ENCODE data around the gene SRRM2.

The SRRM2 gene

DNA sequence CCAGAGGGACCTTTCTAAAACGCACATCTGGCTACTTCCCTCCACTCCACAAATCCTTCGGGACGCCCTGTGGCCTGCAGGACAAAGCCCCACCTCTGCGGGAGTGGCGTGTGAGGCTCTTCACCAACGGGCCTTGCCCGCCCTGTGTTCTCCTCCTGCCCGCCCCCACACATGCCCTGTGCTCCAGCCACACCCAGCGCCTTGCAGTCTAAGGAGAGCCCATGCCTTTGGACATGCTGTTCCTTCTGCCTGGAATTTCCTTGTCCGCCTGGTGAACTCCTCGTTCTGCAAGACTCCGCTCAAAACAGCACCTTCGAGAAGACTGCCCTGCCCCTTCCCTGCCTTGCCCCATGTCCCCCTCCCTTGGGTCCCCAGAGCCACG, 17.2 kb downstream of the SRRM2 start:
- H3K27ac Mint-ChIP-seq, result no peak overlapping the region
- H3K4me3 Mint-ChIP-seq, result no peak overlapping the region
- no peak for DNase-seq
- no peaks in the 10 kb centered on the region for H3K9me3 Mint-ChIP-seq
- peaks cover 70% of the 10 kb centered on the region for H3K36me3 Mint-ChIP-seq
- CTCF ChIA-PET, result no interaction called here
- H3K4me1 Mint-ChIP-seq, result peaks cover 6% of the 10 kb centered on the region
- H3K27me3 Mint-ChIP-seq, result no peaks in the 10 kb centered on the region

DNA sequence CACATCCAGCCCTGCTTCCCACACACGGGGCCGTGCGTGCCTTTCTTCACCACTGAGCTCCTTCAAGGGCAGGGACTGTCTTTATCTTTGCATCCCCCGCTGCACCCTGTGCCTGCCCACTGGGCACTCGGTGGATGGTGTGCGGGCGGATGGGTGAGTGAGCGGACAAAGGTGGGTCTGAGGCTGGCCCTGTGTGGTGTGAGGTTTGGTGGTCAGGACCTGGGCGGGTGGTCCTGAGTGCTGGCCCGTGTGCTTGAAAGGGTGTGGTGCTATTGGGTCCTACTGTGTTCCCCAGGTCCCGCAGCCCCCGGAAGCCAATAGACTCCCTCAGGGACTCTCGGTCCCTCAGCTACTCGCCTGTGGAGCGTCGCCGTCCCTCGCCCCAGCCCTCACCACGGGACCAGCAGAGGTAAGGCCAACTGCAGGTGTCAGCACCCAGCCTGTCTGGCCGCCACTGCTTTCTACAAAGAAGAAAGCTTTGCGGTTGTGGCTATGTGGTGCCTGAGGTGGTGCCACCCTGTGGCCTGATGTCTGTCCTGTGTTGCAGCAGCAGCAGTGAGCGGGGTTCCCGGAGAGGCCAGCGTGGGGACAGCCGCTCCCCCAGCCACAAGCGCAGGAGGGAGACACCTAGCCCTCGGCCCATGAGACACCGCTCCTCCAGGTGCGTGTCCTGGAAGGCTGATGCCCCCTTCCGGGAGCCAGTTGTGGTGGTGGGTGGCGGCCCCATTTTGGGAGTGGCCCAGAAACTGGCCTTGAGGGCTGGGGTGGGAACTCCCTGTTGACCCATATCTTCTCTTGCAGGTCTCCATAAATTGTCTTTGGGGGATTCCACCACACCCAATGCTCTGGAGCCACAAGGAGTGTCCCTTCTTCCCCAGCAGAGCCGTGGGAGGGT, 17.9 kb downstream of the SRRM2 start:
- H3K4me3 Mint-ChIP-seq, result no peak overlapping the region
- no peak for DNase-seq
- H3K9me3 Mint-ChIP-seq, result no peaks in the 10 kb centered on the region
- H3K4me1 Mint-ChIP-seq, result peaks cover 10% of the 10 kb centered on the region
- peaks cover 67% of the 10 kb centered on the region for H3K36me3 Mint-ChIP-seq
- no peaks in the 10 kb centered on the region for H3K27me3 Mint-ChIP-seq
- no peak overlapping the region for H3K27ac Mint-ChIP-seq
- CTCF ChIA-PET, result no interaction called here

DNA sequence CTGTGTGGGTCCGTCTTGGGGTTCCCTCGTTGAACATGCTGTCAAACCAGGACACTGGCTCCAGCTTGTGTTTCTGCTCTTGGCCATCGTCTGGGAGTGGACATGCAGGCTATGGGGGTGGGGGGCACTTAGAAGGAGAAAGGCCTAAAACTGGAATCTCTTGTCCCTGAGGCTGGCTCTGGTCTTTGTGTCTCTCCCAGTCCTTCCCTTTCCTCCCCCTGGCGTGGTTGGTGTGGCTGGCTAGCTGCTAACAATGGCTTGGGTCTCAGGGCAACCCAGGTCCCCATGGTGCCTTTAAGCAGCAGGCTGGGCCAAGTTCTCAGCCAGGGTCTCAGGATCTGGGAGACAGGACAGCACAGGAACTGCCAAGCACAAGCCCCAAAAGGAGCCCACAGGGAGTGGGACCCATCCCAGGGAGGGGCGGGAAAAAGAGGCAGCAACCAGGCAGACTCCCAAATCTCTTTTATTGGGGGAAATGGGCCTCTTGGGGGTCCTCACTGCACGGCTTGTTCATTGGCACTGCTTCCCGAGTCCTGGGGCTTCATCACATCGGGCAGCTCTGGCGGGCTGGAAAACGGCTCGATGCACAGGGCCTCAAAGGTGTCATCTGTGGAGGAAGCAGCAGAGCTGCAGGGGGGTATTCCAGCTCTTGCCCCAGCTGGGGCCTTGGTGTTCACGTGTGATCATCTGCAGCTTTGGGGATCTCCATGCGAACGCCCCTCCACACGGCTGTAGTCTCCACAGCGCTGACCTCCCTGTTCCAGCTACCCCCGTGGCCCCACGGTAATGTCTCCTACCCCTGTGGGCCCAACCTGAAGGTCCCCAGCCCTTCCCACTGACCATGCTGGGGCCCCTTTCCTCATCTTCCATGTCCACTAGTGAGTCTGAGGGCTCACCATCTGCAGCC, 19.3 kb downstream of the SRRM2 start:
- H3K4me1 Mint-ChIP-seq, result peaks cover 22% of the 10 kb centered on the region
- CTCF ChIA-PET, result no interaction called here

DNA sequence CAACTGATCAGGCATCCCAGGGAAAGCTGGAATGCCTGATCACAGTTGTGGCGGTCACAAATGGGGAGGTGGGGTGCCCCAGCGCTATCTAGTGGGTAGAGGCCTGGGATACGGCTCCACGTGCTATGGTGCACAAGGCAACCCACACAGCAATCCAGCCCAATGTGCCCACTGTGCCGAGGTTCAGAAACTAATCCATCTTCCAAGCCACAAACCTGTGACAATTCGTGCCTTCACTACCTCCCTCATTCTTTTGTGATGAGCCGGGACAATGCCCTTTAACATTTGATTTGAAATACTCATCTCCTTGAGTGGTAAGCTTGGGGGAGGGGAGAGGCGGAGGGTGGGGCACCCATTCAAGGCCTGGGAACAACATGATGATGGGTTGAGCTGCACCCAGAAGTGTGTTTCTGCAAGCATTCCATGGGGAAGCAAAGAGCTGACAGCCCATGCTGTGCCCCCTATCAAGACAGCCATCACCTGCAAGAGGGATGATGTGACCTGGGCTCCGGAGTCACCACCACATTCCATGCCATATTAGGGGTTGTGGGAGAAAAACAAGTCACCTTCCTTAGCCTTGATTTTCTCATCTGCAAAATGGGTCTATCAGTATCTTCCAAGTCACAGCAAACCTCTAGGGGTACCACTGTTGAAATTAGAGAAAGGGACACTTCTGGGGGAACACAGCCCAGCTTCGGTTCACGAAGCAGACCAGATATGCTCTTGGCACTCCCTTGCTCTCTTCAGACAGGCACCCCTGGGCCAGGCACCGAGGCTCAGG, 20.9 kb downstream of the SRRM2 start:
- Mint-ChIP-seq H3K27me3 (no peaks in the 10 kb centered on the region), H3K36me3 (peaks cover 40% of the 10 kb centered on the region), H3K9me3 (no peaks in the 10 kb centered on the region), H3K27ac (no peak overlapping the region), H3K4me1 (peaks cover 29% of the 10 kb centered on the region), H3K4me3 (no peak overlapping the region)
- no peak for DNase-seq
- CTCF ChIA-PET, result interaction anchor here (0.6 kb wide), 1 partner anchor 8 kb away, joined by 3 read pairs; no protein-coding TSS in a partner anchor

More for the DNA sequence above, 19.3 kb downstream of the SRRM2 start:
- Mint-ChIP-seq H3K9me3 (no peaks in the 10 kb centered on the region), H3K4me3 (no peak overlapping the region), H3K27me3 (no peaks in the 10 kb centered on the region), H3K27ac (peak overlapping the region; percentile 6), H3K36me3 (peaks cover 55% of the 10 kb centered on the region)
- DNase-seq, result no peak

DNA sequence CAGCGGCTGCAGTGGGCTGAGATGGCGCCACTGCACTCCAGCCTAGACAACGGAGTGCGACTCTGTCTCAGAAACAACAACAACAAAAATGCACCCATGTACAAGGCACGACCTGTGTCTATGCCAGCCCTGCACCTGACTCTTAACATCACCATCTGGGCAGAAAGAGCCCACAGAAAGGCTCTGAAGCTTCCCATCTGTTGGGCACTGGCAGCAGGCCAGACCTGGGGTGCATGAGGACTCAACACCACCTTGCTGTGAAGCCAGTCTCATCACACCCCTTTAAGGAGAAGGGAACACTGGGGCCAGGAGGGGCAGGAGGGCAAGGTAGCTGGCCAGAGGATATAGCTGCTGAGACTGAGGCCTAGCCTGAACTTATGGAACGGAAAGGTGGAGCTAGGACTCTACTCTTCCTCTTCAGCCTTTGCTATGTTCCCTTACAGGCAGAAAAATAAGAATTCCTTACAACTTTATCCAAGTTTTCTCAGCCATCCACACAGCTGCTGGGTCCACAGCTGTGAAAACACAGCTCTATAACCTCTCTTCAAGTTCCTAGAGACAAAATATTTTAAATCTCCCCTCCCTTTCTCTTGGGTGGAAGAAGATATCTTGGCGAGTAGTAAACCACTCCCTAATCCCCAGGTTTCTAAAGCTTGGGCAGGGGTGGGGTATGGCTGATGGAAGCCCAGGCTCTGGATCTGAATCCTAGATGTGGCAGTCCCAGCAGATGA, 21.9 kb downstream of the SRRM2 start:
- CTCF ChIA-PET, result no interaction called here
- no peak overlapping the region for H3K27ac Mint-ChIP-seq

DNA sequence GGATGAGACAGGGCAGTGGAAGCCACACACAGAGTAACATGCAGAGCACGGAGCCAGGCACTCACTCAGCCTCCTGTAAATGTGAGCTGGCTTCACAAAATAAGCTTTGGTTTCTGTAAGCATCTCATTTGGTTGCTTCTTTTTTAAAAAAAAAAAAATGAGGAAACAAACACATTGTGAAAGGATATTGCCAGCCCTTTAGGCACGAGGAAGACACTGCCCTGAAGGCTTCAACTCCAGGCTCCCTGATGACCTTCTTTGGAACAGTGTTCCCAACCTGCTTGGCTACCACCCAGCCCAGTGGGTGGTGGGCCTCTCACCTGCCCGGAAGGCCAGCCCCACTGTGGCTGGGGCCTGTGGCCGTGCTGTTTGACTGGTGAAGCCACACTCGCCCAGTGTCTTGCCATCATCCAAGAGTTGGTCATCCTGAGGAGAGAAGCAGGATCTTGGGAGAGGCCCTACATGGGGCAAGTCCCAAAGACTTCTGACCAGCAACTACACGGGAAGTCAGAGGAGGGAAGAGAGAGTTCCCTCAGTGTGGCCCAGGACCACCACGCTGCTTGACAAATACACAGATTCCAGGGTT, 22.8 kb downstream of the SRRM2 start:
- H3K4me3 Mint-ChIP-seq, result peak overlapping the region; percentile 84
- H3K27ac Mint-ChIP-seq, result peak overlapping the region; percentile 42
- CTCF ChIA-PET, result no interaction called here
- H3K4me1 Mint-ChIP-seq, result peaks cover 40% of the 10 kb centered on the region
- peaks cover 25% of the 10 kb centered on the region for H3K36me3 Mint-ChIP-seq
- H3K9me3 Mint-ChIP-seq, result no peaks in the 10 kb centered on the region
- no peaks in the 10 kb centered on the region for H3K27me3 Mint-ChIP-seq
- no peak for DNase-seq

More for the DNA sequence above, 21.9 kb downstream of the SRRM2 start:
- Mint-ChIP-seq H3K4me3 (no peak overlapping the region), H3K4me1 (peaks cover 35% of the 10 kb centered on the region), H3K9me3 (no peaks in the 10 kb centered on the region), H3K27me3 (no peaks in the 10 kb centered on the region), H3K36me3 (peaks cover 32% of the 10 kb centered on the region)
- DNase-seq, result no peak

DNA sequence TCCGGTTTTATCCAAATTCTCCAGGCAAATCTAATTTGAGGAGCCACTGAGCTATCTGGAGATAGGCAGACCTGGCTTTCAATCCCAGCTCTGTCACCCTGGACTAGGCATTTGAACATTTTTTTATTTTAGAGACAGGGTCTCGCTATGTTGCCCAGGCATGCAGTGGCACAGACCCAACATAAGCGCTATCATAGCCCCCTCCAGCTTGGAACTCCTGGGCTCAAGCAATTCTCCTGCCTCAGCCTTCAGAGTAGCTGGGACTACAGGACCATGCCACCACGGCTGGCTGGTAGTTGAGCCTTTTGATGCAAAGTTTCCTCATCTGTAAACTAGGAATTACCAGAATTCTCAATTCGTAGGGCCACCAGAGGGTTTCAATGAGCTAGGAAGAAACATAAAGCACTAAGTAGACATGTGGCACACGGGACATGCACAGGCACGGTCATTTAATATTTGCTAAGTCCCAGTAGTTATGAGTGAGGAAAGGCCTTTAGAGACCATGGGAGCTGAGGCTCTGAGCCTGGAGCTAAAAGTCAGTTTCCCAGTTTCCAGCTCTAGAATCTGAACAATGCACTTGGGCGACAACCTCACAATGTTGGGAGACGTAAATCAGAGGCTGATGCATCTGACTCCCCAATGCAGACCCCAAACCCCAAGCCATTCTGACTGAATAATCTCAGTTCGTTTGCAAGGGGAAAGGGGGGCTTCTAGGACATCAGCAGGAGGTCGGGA, 23.5 kb downstream of the SRRM2 start:
- peaks cover 20% of the 10 kb centered on the region for H3K36me3 Mint-ChIP-seq

DNA sequence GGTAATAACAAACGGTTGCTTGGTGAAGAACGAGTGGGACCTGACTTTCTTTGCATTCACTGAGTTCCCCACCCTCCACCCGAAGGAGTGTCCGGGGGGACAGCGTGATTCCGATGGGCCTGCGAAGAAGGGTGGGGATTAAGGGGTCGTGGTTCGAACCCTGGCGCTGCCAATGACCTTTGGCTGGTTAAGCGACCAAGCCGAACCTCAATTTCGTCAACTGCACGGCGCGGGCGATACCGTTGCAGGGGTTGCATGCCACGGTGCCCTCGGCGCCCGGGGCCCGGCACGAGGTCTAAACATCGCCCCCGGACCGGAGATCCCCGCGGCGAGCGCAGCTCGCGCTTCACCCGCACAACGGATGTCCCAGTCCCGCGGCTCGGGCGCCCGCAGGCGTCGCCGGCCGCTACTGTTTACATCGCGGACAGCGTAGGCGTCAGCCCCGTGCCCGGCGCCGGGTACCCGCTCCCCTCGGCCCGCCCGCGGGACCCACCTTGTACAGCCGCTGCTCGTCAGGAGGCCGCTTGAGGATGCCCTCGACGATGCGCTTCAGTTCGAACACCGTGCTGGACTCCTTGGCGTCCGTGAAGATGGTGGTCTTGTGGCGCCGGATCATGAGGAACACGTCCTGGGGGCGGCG, 24.2 kb downstream of the SRRM2 start:
- H3K27ac Mint-ChIP-seq, result peak overlapping the region; percentile 93
- H3K4me1 Mint-ChIP-seq, result peaks cover 41% of the 10 kb centered on the region
- no peaks in the 10 kb centered on the region for H3K27me3 Mint-ChIP-seq
- DNase-seq, result peak; percentile 54
- peak overlapping the region; percentile 84 for H3K4me3 Mint-ChIP-seq
- no peaks in the 10 kb centered on the region for H3K9me3 Mint-ChIP-seq
- CTCF ChIA-PET, result no interaction called here
- peaks cover 19% of the 10 kb centered on the region for H3K36me3 Mint-ChIP-seq

More for the DNA sequence above, 23.5 kb downstream of the SRRM2 start:
- Mint-ChIP-seq H3K27me3 (no peaks in the 10 kb centered on the region), H3K4me3 (peak overlapping the region; percentile 84), H3K4me1 (peaks cover 41% of the 10 kb centered on the region), H3K9me3 (no peaks in the 10 kb centered on the region), H3K27ac (peak overlapping the region; percentile 93)
- no peak for DNase-seq
- CTCF ChIA-PET, result no interaction called here

DNA sequence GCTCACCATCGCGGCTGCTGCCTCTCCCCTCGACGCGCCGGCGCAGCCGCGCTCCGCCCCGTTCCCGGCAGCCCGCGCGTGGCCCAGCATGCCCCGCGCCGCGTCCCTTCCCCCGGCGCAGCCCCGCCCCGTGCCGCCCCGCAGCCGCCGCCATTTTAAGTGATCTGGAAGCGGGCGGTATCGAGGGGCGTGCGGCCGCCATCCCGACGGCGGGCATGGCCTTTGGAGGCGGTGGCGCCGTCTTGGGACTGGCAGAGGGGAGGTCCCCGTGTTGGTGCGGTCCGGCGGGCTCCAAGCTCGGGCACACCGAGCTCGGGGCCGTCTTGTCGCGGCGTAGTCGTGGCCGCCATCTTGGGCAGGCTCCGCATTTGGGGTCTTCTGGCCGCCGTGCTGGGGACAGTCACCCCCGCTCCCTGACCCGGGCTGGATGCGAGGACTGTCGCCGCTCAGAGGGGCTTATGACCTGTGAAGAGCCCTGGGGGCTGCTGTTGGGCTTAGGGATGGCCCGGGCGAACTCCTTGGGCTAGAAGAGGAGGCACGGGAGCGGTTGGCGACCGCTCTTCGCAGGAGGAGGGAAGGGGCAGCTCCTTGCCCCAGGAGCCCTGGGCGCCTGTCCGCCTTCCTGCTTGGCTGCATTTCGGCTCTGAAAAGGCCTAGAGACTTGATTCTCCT, 24.9 kb downstream of the SRRM2 start, which contains the start of gene ELOB:
ELOB (minus strand) TSS at position 50 of the 672 bp plus-strand sequence; CDS start at position 9, 41 bp downstream.
- Mint-ChIP-seq H3K36me3 (peaks cover 13% of the 10 kb centered on the region), H3K9me3 (no peaks in the 10 kb centered on the region), H3K27me3 (no peaks in the 10 kb centered on the region), H3K27ac (peak within 1 kb of the TSS; percentile 97), H3K4me1 (peaks cover 38% of the 10 kb centered on the region), H3K4me3 (peak within 1 kb of the TSS; percentile 84)
- peak; percentile 92 for DNase-seq
- CTCF ChIA-PET, result interaction anchor here (1.0 kb wide), 1 partner anchor 24 kb away, joined by 3 read pairs; no protein-coding TSS in a partner anchor

DNA sequence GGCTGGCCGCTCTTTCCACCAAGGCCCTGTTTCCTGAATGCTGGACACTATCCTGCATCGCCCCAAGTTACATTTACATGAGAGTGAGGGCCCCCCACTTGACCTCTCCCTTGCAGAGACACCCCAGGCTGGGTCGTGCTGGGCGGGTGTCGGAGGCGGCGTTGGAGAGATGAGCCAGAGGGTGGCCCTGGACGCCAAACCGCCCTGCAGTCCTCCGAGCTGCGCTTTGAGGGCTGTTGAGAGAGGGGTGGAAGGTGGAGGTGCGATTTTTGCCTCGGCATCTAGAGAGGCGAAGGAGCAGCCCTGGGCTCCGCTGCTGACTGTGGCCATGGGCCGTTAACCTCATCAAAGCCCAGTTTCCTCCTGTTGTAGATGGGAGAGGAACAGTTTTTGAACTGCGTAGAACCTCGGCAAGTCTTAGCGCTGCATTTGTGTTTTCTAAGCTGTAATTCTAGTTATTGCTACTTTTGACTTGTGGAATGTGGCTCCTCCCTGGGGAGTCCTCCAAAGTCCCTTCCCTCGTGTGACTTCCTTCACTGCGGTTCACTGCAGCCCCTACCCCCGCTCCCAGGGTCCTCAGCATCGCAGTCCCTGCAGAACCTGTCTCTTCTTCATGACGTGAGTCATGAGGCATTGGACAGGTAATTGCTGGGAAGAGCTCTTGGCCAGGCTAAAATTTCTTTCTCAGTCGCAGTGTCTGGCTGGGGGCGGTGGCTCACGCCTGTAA, 25.6 kb downstream of the SRRM2 start:
- CTCF ChIA-PET, result interaction anchor here (1.0 to 1.2 kb wide), 2 partner anchors 24 to 90 kb away, joined by 3 read pairs; no protein-coding TSS in a partner anchor
- Mint-ChIP-seq H3K27ac (peak overlapping the region; percentile 97), H3K36me3 (peaks cover 8% of the 10 kb centered on the region), H3K27me3 (no peaks in the 10 kb centered on the region), H3K4me3 (peak overlapping the region; percentile 84), H3K4me1 (peaks cover 34% of the 10 kb centered on the region), H3K9me3 (no peaks in the 10 kb centered on the region)
- peak; percentile 46 for DNase-seq

DNA sequence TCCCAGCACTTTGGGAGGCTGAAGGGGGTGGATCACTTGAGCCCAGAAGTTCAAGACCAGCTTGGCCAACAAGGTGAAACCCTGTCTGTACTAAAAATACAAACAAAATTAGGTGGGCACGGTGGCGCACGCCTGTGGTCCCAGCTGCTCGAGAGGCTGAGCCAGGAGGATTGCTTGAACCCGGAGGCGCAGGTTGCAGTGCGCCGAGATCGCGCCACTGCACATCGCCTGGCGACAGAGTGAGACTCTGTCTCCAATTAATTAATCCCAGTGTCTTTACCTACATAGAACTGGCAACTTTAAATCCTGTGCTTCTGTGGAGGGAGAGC, 26.2 kb downstream of the SRRM2 start:
- Mint-ChIP-seq H3K4me3 (peak overlapping the region; percentile 84), H3K4me1 (peaks cover 34% of the 10 kb centered on the region), H3K27me3 (no peaks in the 10 kb centered on the region), H3K9me3 (no peaks in the 10 kb centered on the region), H3K27ac (peak overlapping the region; percentile 97), H3K36me3 (peaks cover 6% of the 10 kb centered on the region)
- DNase-seq, result no peak
- CTCF ChIA-PET, result interaction anchor here (1.2 kb wide), 1 partner anchor 90 kb away, joined by 3 read pairs; no protein-coding TSS in a partner anchor

All from activated naive CD4-positive, alpha-beta T cell treated with anti-CD3 and anti-CD28 coated beads, Interleukin-2, amount 10 ng/mL, durations not matched to agents 7 days and 5 days (primary cell).